GM12874 (cell line): ENCODE data around the gene PLEKHN1.

Experiments used
- CTCF ChIP-seq: IDR thresholded peaks from 2 replicates; pipeline ENCODE4 v1.5.1; 2011; ENCODE audit warnings: low read depth, mild to moderate bottlenecking, control low read depth, low read length, moderate library complexity; ENCODE audit not compliant: insufficient read depth

The PLEKHN1 gene

GRCh38 chr1:985126-985525 lies 18.8 kb downstream of the PLEKHN1 start:
- TF ChIP-seq CTCF, result no peak

GRCh38 chr1:991895-992294 lies 25.6 kb downstream of the PLEKHN1 start:
- no peak for TF ChIP-seq CTCF

GRCh38 chr1:992362-992761 lies 26.1 kb downstream of the PLEKHN1 start:
- TF ChIP-seq CTCF, result no peak

- no peak for TF ChIP-seq CTCF
These were observed 27.2 kb downstream of the PLEKHN1 start for GRCh38 chr1:993379-993995.

GRCh38 chr1:995665-996633 lies 29.7 kb downstream of the PLEKHN1 start:
- no peak for TF ChIP-seq CTCF

GRCh38 chr1:996851-997712 lies 30.8 kb downstream of the PLEKHN1 start:
- TF ChIP-seq CTCF, result no peak

- no peak for TF ChIP-seq CTCF
These were observed 31.4 kb downstream of the PLEKHN1 start for GRCh38 chr1:997713-997992.
